Measurements from ENCODE around the gene TRAPPC3.

DNA sequence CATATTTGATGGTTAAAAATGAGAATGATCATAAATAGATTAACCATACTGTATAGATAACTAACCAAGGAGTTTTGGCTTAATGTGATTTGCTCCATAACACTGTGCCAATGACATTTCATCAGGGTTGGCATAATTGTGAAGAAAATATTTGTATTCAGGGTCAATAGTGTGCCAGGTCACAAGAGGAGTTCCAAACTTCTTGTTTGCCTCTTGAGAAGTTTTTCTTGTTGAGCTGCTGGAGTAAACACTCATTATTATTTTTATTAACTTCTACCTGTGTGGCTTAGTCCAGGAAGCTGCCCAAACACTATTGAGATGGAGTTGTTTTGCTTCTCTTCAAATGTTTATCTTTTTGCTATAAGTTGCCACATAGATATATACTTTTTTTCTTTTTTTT lies 14.1 kb upstream of the TRAPPC3 start:
- TF ChIP-seq CTCF (IDR thresholded peaks at IDR 0.05) (no peak), POLR2A (IDR thresholded peaks at IDR 0.05) (no peak)
